ENCODE data around the gene MAML3.

GRCh38 chr4:139915037-139915436 lies 238.9 kb downstream of the MAML3 start:
- TF ChIP-seq NFIC (IDR thresholded peaks at IDR 0.05; ENCODE audit: low read length) (no peak), STAT5B (CRISPR knock-in tag; IDR thresholded peaks at IDR 0.05) (no peak), POLR2A (IDR thresholded peaks at IDR 0.05; ENCODE audit: insufficient read depth in 1 of 2, low read depth in 2 of 2, low read length in 2 of 2) (no peak), ZNF556 (CRISPR knock-in tag; IDR thresholded peaks at IDR 0.05; ENCODE audit: borderline replicate concordance) (no peak), ZNF530 (CRISPR knock-in tag; IDR thresholded peaks at IDR 0.05; ENCODE audit: low read depth) (no peak), ZNF326 (CRISPR knock-in tag; IDR thresholded peaks at IDR 0.05; ENCODE audit: borderline replicate concordance) (no peak), KAT8 (CRISPR knock-in tag; IDR thresholded peaks at IDR 0.05) (no peak), ESRRA (CRISPR knock-in tag; IDR thresholded peaks at IDR 0.05; ENCODE audit: low read depth) (no peak)

Data from HepG2 (cell line).